Uterus (tissue), 2 donors: ENCODE measurements around the gene OBSCN.

Source experiments
- CTCF ChIP-seq, 4 experiments: fragments of 200-600 bp in 2 of 4; fragments of 450-650 bp in 2 of 4; sonication (generic) in 2 of 4; IDR thresholded peaks; one replicate each; pipeline ENCODE4 v1.5.1; 2016 to 2019; ENCODE audit warnings: antibody characterized with exemption in 4 of 4, mild to moderate bottlenecking in 2 of 4, moderate library complexity in 1 of 4
- POLR2A ChIP-seq, 2 donors: fragments of 450-650 bp; IDR thresholded peaks; one replicate each; pipeline ENCODE4 v1.6.1; 2016; ENCODE audit warnings: antibody characterized with exemption in 2 of 2, mild to moderate bottlenecking in 1 of 2, moderate library complexity in 1 of 2

GRCh38 chr1:228359613-228360532 lies 152.0 kb downstream of the OBSCN start:
- TF ChIP-seq CTCF (IDR thresholded peaks at IDR 0.05), result no peak
- no peak for TF ChIP-seq POLR2A (IDR thresholded peaks at IDR 0.05)
